Bronchial epithelial cell (primary cell): Measurements from ENCODE around the gene CPM. TPM values are rescaled to one million over a fixed set of nuclear protein-coding genes. Genes with fewer than 3 reads are reported as not detected.

Source experiments
- DNase-seq: peaks from one replicate; pipeline ENCODE4 v3.0.0-alpha.2; 2010; ENCODE audit warnings: low read depth
- FAIRE-seq: peaks from 2 replicates; lab custom pipeline; 2011; peaks lifted over from hg19 to GRCh38; lab: Jason Lieb, UNC
- H3K27me3 ChIP-seq: 2 replicates; pipeline ENCODE4 v1.5.1; 2011; ENCODE audit warnings: low read length; ENCODE audit not compliant: control insufficient read depth, insufficient read depth
- H3K36me3 ChIP-seq: 2 replicates; pipeline ENCODE4 v1.5.1; 2011; ENCODE audit warnings: low read length; ENCODE audit not compliant: control insufficient read depth, insufficient read depth
- H3K4me3 ChIP-seq: 2 replicates; pipeline ENCODE4 v1.5.1; 2011; ENCODE audit warnings: mild to moderate bottlenecking, low read depth, low read length, control low read depth
- CTCF ChIP-seq: IDR thresholded peaks from 2 replicates; pipeline ENCODE4 v1.5.1; 2011; ENCODE audit warnings: mild to moderate bottlenecking, moderate library complexity, low read length, control low read depth, inconsistent platforms; ENCODE audit not compliant: insufficient read depth, severe bottlenecking
- total RNA-seq: library from RNA; depleted of rRNA; stranded (reverse); fragments of >200 nt; gene quantifications from 2 replicates; pipeline ENCODE4 v1.2.1, GENCODE V29; 2014

CPM gene
- total RNA-seq, 1 donor from 2014 or later = 7.1 TPM

DNA sequence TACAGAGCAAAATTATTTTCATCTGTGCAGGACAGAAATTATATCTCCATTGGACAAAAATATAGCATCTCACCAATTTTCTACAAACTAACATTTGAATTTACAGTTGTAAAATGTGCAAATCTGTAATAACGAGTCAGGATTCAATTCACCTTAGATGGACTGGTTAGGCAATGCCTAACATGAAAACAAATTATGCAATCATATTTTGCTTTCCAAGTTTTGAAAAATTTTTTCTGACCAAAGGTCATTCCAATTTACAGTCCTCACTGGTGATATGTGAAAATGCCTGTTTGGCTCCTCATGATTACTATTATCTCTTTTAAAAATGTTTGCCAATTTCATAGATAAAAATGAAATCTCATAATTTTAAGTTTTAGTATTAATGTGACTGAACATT lies 6.5 kb upstream of the CPM start:
- FAIRE-seq (no peak), DNase-seq (no peak)
- H3K36me3 ChIP-seq = no peaks in the 10 kb centered on the region
- no peak for TF ChIP-seq CTCF
- H3K27me3 ChIP-seq = no peaks in the 10 kb centered on the region
- no peak overlapping the region for H3K4me3 ChIP-seq

GRCh38 chr12:68934392-68934791 lies 1.4 kb upstream of the CPM start:
- no peak overlapping the region for H3K4me3 ChIP-seq
- no peaks in the 10 kb centered on the region for H3K36me3 ChIP-seq
- DNase-seq (no peak), FAIRE-seq (no peak)
- H3K27me3 ChIP-seq = no peaks in the 10 kb centered on the region
- TF ChIP-seq CTCF = no peak

- no peaks in the 10 kb centered on the region for H3K36me3 ChIP-seq
- TF ChIP-seq CTCF = no peak
- H3K4me3 ChIP-seq = peak overlapping the region; percentile 80
- no peaks in the 10 kb centered on the region for H3K27me3 ChIP-seq
- DNase-seq (peak; percentile 41), FAIRE-seq (no peak)
These were observed 627 bp downstream of the CPM start for GRCh38 chr12:68932128-68932960.

GRCh38 chr12:68930178-68930577 lies 2.8 kb downstream of the CPM start:
- FAIRE-seq (no peak), DNase-seq (no peak)
- Histone ChIP-seq H3K4me3 (no peak overlapping the region), H3K27me3 (no peaks in the 10 kb centered on the region), H3K36me3 (no peaks in the 10 kb centered on the region)
- no peak for TF ChIP-seq CTCF

GRCh38 chr12:68924546-68924945 lies 8.4 kb downstream of the CPM start:
- no peaks in the 10 kb centered on the region for H3K27me3 ChIP-seq
- FAIRE-seq (no peak), DNase-seq (no peak)
- no peaks in the 10 kb centered on the region for H3K36me3 ChIP-seq
- TF ChIP-seq CTCF = no peak
- H3K4me3 ChIP-seq = no peak overlapping the region
